HG02970 (cell line): Measurements from ENCODE around the gene CACNA2D4.

Experiments
- ATAC-seq: cut with Tn5 transposase; IDR thresholded peaks from one replicate; pipeline ENCODE4 v1.9.1; 2021; ENCODE audit warnings: mild to moderate bottlenecking, moderate library complexity, moderate number of reproducible peaks; ENCODE audit not compliant: unreplicated experiment, low FRiP score

The CACNA2D4 gene

DNA sequence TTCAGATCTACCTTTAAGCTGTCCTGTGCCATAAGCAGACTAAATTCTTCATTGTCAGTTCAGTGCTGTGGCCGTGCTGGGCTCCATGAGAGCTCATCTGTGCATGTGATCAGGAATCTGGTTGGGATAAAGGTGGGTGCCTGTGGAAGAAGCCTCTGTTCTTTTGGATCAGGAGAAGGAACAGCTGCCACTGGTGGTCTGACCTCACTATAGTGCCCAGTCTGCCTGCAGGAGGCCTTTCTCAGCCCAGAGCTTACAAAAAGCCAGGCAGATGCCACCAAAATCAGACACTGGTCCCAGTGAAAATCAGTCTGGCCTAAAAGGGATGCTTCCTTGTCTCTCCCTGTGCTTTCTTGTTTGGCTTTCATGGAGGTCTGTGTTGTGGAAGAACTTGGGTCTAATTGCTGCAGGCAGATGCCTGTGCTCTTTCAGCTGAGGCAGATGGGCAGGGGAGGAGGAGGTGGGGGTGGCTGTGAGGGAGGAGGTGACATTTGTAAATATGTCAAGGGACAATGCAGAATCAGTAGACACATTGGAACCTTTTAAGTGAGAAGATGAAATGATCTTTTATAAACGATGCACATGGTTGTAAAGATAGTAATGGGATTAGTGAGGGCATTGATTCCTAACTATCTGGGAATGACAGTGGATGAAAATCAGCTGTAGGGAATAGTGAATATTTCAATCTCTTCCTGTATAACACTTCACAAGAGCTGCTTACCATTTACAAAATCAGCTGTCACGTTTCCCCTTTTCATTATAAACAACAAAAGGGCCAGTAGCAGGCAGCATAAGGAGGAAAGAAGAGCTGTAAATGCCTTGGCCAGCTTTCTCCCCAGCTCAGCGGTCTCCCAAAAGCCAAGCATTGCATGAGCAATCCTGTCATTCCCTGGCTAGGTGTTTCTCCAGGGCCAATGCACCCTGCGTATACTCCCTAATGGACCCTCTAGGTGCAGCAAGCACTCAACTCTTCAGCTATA, 44.6 kb downstream of the CACNA2D4 start:
- ATAC-seq: no peak

DNA sequence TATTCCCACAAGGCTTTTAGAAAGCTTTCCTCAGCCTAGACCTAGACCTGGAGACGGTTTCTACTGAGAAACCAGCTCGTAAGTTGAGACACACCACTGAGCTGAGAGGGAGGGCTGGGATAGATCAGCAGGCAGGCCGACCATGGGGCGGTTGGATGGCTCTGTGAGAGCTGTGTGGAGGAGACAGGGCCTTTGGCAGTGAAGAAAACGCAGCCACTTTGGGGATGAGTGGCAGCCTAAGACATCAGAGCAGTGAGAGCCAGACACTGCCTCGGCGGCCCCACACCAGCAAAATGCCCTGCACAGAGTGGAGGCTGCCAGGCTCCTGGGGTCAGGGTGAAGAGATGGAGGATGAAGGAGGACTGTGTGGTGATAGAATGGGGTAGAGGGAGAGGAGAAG, 46.0 kb downstream of the CACNA2D4 start:
- ATAC-seq: no peak

DNA sequence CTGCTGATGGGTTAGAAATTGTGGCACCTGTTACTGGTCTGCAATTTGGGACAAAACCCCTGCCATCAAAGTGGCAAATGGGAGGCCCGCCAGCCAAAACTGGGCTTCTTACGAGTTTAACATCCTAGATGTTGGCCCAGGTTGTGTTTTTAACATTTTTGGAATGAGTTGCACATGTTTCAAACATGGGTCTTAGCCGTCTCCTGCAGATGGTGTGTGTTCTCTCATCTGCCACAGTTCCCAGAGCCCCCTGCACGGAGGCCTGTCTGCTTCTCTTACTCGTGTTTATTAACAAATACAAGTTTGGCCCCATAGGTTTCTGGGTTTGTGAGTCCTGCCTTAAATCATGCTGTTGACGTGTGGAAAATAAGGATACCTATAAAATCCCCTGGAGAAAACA, 46.5 kb downstream of the CACNA2D4 start:
- ATAC-seq: no peak

DNA sequence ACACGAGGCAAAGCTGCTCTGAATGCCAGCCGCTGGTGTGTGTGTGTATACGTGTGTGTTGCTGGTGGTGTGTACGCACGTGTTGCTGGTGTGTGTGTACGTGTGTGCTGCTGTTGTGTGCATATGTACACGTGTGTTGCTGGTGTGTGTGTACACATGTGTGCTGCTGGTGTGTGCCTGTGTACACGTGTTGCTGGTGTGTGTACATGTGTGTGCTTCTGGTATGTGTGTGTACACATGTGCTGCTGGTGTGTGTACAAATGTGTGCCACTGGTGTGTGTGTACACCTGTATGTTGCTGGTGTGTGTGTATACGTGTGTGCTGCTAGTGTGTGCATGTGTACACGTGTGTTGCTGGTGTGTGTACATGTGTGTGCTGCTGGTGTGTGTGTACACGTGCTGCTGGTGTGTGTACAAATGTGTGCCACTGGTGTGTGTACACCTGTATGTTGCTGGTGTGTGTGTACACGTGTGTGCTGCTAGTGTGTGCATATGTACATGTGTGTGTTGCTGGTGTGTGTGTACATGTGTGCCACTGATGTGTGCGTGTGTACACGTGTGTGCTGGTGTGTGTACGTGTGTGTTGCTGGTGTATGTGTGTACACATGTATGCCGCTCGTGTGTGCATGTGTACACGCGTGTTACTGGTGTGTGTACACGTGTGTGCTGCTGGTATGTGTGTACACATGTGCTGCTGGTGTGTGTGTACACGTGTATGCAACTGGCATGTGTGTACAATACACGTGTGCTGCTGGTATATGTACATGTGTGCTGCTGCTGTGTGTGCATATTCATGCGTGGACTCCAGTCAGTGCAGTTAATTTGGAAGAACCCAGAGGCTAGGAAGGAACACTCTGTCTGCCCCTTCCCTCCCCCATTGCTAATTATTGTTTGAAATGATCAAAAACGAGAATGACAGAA, 47.2 kb downstream of the CACNA2D4 start:
- no peak for ATAC-seq

DNA sequence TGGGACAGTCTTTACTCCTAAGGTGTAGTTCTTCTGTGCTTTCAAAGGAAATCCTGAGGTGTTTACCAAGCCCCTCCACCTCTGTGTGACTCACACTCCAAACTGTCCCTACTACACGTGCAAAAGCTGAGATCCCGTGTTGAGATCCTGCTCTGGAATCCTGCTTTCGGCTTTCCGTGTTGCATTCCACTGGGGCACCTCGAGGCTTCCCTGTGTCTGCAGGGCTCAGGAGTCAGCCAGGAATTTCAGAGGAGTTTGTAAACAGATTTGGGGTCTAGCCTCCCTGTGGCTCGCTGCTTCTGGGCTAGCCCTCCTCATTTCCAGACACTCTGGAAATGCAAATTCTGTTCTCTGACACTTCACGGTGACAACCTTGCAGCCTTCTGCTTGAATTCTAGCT, 48.4 kb downstream of the CACNA2D4 start:
- ATAC-seq: no peak

DNA sequence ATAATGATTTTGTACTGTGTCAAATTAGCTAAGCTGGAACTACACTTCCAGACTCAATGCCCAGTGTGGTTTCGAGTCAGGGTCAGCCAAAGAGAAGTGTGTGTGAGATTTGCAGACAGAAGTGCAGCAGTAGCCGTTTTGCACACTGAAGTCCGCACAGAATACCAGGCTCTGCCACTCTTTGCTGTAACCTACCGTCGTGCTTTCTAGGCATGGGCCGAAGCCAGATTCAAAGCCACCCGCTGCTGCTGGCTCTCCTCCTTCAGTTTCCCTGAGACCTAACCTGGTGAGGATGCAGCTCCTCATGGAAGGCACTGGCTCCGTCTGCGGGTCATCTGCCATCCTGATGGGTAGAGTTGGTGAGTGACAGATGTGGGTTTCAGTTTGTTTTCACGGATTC, 49.3 kb downstream of the CACNA2D4 start:
- no peak for ATAC-seq

DNA sequence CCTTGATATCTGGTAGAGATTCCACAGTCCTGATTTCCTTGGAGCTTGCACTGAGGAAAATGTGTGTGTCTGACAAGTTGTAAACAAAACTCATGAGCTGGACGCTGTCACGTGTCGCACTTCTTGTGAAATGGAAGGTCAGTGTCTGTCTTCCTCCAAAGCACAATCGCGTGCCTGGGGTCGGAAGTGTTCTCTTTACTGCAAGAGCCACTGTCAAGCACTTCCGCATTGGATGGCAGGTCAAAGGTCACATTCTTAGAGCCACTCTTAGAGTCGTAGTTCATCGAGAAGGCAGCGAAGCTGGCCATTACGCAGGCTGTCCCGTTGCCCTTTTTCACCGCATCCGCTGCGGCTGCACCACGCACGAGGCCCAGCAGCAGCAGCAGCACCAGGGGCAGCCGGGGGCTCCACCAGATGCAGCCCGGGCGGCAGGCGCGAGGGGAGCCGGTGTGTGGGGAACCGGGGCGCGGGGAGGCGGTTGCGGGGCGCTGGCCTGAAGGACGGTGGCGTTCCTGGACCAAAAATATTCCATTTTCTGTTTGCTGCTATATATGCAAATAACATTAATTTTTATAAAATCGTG, 53.1 kb downstream of the CACNA2D4 start:
- no peak for ATAC-seq

DNA sequence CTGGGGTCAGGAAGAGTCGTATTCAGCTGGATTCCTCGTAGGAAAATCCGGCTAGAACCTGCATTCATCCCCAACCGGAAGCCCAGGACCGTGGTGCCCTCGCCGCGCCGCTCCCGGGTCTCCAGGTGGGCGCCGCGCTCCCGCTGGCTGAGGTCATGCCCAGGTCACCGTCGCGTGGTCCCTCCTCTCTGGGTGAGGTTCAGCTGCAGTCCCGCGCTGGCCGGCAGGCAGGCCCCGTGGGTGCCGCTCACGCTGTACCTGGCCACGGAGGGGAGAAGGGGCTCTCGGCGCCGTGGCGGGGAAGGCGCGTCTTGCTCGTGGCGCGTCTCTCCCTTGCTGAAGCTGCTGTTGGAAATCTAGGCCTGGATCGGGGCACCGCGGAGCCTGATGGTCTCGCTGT, 53.6 kb downstream of the CACNA2D4 start:
- ATAC-seq: no peak

DNA sequence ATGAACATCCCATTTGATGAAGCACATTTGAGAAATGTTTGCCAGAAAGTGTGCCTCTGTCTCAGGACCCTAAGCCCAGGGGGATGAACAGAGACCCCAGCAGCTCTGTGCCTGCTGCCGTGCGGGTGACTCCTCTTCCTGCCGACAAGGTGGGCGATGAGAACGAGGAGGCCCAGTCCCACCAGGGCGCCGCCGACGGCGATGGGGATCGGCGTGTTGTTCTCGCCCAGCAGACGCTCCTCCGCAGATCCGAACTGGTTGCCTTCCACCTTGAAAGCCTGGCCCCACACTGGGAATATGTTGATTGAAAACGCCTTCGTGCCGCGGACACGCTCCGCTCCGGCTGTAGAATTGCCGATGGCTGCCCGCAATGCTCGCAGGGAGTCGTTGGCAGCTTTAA, 54.0 kb downstream of the CACNA2D4 start:
- no peak for ATAC-seq

DNA sequence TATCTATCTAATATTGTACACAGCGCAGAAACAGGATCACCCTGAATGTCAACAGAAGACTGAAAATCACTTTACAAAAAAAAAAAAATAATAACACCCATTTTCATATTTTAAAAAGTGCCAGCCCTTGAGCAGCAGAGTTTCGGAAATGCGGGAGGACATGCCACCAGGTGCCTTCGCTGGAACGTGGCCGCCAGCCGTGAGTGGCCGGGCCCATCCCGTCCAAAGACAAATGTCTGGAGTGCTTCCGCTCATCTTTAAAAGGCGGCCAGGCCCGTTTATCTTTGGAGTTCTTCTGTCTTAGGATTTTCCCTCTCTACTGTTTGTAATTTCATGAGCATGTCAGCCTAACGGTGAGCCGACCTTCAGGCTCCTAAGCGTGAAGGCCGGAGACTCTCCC, 54.6 kb downstream of the CACNA2D4 start:
- ATAC-seq: no peak

DNA sequence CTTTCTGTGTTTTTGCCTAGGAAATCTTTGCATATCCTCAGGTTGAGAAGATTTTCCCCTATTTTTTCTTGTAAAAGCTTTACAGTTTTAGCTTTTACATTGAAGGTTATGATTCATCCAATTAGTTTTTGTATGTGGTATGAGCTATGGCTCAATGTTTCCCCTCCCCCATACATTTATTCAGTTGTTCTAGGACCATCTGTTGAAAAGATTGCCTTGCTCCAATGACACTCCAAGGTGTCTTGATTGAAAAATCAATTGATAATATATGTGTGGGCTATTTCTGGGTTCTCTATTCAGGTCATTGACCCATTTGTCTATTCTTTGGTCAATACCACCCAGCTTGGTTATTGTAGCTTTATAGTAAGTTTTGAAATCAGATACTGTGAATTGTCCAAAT, 55.5 kb downstream of the CACNA2D4 start:
- no peak for ATAC-seq

DNA sequence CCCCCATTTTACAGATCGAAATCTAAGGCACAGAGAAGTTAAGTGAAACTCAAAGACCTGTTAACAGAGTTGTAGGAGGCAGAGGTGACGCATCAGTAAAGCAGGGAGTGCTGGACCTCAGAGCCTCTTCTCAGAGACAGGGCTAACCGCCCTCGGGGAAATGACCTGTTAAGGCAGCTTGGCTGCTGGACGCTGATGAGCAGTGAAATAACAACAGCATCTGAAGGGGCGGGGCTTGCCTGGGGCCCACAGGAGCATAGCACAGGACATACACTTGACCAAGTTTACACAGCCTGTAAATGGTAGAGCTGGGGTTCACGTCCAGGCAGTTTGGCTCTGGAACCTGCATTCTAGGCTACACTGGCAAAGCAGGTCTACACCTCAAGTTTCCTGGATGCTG, 58.8 kb downstream of the CACNA2D4 start:
- ATAC-seq: no peak

DNA sequence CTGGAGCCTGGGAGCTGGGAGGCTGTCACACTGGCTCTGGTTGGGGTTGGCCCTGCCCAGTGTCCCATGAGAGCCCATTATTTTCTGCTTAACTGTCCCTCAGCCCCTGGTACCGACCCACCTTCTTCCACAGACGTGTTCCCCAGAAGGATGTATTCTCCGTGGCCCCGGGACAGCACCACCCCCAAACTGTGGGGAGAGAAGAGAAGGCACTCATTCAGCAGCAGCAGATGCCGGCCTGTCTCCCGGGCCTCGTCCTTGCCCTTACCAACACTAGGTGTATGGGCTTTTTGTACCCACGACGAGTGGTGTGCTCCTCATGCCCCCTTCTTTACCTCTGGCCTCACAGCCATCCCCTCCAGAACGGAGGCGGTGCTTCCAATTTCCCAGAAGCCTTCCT, 60.0 kb downstream of the CACNA2D4 start:
- no peak for ATAC-seq

DNA sequence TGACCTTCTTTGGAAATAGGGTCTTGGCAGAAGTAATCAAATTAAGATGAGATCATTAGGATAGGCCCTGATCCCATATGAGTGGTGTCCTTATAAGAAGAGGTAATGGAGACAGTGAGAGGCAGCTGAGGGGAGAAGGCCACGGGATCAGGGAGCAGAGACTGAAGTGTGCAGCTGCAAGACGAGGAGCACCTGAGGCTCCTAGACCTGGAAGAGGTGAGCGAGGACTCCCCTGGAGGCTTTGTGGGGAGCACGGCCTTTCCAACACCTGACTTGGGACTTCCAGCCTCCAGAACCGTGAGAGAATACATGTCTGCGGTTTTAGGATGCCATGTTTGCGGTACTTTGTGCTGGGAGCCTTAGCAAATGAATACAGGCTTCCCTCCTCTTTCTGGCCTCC, 60.6 kb downstream of the CACNA2D4 start:
- ATAC-seq: no peak

DNA sequence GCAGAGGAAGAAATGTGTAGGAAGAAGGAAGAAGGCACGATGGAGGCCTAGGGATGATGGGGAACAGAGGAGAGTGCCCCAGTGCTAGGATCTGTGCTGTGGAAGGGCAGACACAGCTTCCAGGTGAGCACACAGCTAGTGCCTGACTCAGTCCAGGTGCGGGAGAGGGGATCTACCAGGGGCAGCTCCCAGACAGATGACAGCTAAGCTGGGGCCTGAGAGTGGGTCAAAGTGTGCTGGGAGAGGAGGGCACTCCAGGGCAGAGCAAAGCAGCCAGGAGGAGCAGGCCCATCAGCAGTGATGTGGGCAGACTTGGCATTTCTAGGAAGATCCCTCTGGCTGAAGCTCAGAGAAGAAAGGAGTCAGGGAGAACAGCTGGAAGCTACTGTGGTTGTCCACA, 61.4 kb downstream of the CACNA2D4 start:
- no peak for ATAC-seq

DNA sequence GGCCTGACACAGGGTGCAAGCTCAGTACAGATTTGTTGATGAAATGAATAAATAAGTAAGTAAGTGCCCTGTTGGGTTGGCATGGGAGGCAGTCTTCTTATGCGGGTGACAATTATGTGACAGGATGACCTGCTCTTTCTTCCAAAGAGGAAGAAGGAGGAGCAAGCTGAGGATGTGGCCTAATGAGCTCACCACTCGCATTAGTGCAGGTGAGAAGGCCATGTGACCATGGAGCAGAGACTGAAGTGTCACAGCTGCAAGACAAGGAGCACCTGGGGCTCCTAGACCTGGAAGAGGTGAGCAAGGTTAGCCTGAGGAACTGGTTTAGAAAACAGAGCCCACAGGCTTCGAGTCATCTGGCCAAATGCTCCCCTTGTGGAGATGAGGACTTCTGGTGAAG, 63.2 kb downstream of the CACNA2D4 start:
- no peak for ATAC-seq

DNA sequence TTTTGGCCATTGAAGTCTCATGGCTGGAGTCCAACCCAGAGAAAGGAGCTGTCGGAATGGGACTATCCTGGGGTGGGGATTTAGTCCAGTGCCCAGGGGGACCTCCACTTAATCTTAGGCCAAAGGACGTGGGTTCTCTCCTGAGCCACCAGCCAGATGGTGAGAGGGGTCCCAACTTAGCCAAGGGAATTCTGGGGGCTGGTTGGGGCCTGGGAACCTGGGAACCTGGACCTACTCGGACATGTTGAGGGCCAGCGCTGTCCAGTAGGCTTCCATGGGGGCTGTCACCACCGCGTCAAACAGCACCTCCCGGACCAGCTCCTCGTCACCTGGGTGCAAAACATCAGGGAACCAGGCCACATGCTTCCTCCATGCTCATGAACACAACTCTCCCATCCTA, 64.7 kb downstream of the CACNA2D4 start:
- no peak for ATAC-seq

DNA sequence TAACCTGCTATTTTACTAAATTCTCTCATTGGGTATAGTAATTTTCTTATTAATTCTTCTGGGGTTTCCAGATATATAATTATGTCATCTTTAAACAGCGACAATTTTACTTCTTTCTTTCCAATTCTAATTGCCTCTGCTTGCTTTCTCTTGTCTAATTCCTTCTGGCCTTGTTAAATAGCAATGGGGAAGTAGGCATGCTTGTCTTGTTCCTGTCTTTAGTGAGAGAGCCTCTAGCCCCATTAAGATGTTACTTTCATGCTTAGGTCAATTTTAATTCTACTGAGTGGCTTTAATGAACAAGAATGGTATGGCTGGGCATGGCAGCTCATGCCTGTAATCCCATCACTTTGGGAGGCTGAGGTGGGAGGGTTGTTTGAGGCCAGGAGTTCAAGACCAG, 66.4 kb downstream of the CACNA2D4 start:
- no peak for ATAC-seq

DNA sequence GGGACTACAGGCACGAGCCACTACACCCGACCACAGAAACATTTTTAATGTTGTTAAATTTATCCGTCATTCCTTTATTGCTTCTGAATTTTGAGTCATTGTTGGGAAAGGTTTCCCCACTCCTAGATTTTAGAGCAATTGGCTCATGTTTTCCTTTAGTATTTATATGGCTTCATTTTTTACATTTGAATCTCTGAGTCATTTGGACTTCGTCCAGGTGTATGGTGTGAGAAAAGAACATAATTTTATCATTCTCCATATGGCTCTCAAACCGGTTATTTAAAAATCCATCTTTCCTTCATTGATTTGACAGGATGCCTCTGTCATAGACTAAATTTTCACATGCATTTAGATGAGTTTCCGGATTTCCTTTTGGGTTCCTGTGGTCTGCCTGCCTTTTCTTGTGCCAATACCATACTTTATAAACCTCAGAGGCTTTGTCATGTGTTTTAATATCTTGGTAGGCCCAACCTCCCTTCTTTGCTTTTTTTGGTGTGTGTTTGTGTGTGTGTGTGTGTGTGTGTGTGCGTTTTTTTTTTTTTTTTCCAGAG, 67.2 kb downstream of the CACNA2D4 start:
- ATAC-seq: no peak

DNA sequence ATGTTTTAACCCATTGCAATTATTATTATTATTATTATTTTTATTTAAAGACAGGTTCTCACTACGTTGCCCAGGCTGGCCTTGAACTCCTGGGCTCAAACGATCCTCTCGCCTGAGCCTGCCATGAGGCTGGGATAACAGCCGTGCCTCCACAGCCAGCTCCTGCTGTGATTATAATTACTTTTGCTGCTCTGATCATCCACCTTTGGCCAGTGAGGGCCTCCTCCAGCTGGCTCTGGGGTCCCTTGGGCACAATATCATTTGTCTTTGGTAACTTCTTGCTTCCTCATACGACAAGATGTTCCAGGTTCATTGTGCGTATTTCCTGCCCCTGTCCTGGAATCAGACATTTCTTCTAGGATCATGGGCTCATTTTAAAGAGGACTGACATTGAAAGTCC, 69.7 kb downstream of the CACNA2D4 start:
- no peak for ATAC-seq

DNA sequence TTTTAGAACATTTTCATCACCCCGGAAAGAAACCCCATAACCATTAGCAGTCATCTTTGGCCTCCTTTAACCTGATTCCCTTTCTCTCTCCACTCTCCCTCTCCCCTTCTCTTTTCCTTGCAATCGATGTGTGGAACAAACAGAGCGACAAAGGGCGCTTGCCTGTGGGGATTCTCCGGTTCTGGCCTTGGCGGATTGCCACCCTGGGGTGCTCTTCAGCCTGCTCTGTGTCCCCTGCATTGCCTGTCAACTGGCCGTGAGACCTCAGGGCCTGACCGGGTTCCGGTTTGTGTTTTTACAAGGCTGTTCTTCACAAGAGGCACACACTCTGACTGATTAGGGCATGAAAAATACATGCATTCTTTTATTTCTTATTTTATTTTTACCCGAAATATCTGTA, 70.3 kb downstream of the CACNA2D4 start:
- ATAC-seq: no peak
